ENCODE results near the gene KRTAP2-1.

DNA sequence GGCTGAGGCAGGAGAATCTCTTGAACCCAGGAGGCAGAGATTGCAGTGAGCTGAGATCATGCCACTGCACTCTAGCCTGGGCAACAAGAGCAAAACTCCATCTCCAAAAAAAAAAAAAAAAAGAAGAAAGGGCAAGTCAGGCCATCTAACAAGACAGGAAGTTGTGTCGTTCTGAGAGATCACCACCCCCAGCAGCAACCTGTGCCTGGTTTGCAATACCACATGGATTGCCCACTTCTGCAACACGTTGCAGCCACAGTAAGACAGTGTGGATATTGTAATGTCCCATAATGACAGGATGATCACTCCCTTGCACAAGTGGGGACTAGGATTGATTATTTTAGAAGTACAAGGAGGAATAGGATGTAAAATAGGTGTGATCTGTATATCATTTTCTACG lies 21.9 kb upstream of the KRTAP2-1 start:
- TF ChIP-seq, protein P1, sequence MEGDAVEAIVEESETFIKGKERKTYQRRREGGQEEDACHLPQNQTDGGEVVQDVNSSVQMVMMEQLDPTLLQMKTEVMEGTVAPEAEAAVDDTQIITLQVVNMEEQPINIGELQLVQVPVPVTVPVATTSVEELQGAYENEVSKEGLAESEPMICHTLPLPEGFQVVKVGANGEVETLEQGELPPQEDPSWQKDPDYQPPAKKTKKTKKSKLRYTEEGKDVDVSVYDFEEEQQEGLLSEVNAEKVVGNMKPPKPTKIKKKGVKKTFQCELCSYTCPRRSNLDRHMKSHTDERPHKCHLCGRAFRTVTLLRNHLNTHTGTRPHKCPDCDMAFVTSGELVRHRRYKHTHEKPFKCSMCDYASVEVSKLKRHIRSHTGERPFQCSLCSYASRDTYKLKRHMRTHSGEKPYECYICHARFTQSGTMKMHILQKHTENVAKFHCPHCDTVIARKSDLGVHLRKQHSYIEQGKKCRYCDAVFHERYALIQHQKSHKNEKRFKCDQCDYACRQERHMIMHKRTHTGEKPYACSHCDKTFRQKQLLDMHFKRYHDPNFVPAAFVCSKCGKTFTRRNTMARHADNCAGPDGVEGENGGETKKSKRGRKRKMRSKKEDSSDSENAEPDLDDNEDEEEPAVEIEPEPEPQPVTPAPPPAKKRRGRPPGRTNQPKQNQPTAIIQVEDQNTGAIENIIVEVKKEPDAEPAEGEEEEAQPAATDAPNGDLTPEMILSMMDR (conservative IDR thresholded peaks at IDR 0.05 in 1 of 2, IDR thresholded peaks at IDR 0.05 in 1 of 2; ENCODE audit: low read depth in 1 of 2, low read length in 2 of 2), result no peak
- TF ChIP-seq EZH2 (IDR thresholded peaks at IDR 0.05; ENCODE audit: low read length, missing control alignments), result no peak
